ENCODE data around the gene KIFC3.
A peak's percentile ranks its signal among the peaks of the same experiment; 100 is the strongest.
"Not testable (repeated sequence)": the region's sequence is repeated elsewhere in the genome, so short reads cannot be mapped to it uniquely, and the experiment has no call there.

The KIFC3 gene

GRCh38 chr16:57802341-57803133, at the start of gene KIFC3:
Gene KIFC3 (minus strand): TSS chr16:57802491. CDS start chr16:57798243, 4,248 bp downstream.
- no peak for TF ChIP-seq CTCF (IDR thresholded peaks at IDR 0.05; ENCODE audit: low read length, missing control alignments)
- peak within 1 kb of the TSS; percentile 70 for H3K4me3 ChIP-seq (replicated peaks; ENCODE audit: low read depth, low read length)
- peak; percentile 77 for DNase-seq (ENCODE audit: low read depth)

- no peak overlapping the region for H3K4me3 ChIP-seq (replicated peaks; ENCODE audit: low read depth, low read length)
Measured at GRCh38 chr16:57848181-57848580, 45.9 kb upstream of the KIFC3 start.

GRCh38 chr16:57846931-57847330, 44.6 kb upstream of the KIFC3 start:
- not testable (repeated sequence) for DNase-seq (ENCODE audit: low read depth); H3K4me3 ChIP-seq (replicated peaks; ENCODE audit: low read depth, low read length)

More at GRCh38 chr16:57848181-57848580, 45.9 kb upstream of the KIFC3 start:
- no peak for DNase-seq (ENCODE audit: low read depth)
- TF ChIP-seq CTCF (IDR thresholded peaks at IDR 0.05; ENCODE audit: low read length, missing control alignments): no peak

- TF ChIP-seq CTCF (IDR thresholded peaks at IDR 0.05; ENCODE audit: low read length, missing control alignments): no peak
- H3K4me3 ChIP-seq (replicated peaks; ENCODE audit: low read depth, low read length): no peak overlapping the region
- no peak for DNase-seq (ENCODE audit: low read depth)
Measured at GRCh38 chr16:57846078-57846697, 43.9 kb upstream of the KIFC3 start.

GRCh38 chr16:57845115-57845514, 42.8 kb upstream of the KIFC3 start:
- no peak for TF ChIP-seq CTCF (IDR thresholded peaks at IDR 0.05; ENCODE audit: low read length, missing control alignments)
- no peak overlapping the region for H3K4me3 ChIP-seq (replicated peaks; ENCODE audit: low read depth, low read length)
- DNase-seq (ENCODE audit: low read depth): no peak

GRCh38 chr16:57844416-57845030, 42.2 kb upstream of the KIFC3 start:
- DNase-seq (ENCODE audit: low read depth): no peak
- no peak for TF ChIP-seq CTCF (IDR thresholded peaks at IDR 0.05; ENCODE audit: low read length, missing control alignments)
- H3K4me3 ChIP-seq (replicated peaks; ENCODE audit: low read depth, low read length): no peak overlapping the region

- no peak for TF ChIP-seq CTCF (IDR thresholded peaks at IDR 0.05; ENCODE audit: low read length, missing control alignments)
- DNase-seq (ENCODE audit: low read depth): no peak
- no peak overlapping the region for H3K4me3 ChIP-seq (replicated peaks; ENCODE audit: low read depth, low read length)
Measured at GRCh38 chr16:57843400-57843799, 41.1 kb upstream of the KIFC3 start.

All from fibroblast of pulmonary artery (primary cell).